ENCODE measurements around the gene PPP5C.
A peak's percentile ranks its signal among the peaks of the same experiment; 100 is the strongest.

PPP5C gene

GRCh38 chr19:46408664-46409039, 61.8 kb downstream of the PPP5C start:
- H3K9me3 ChIP-seq (ENCODE audit: insufficient read depth, low read depth, low read length) = no peaks in the 10 kb centered on the region

GRCh38 chr19:46409191-46409590, 62.3 kb downstream of the PPP5C start:
- peaks cover 29 to 39% of the 10 kb centered on the region in 2 experiments for H3K4me1 ChIP-seq (ENCODE audit: control insufficient read depth in 1 of 2, insufficient read depth in 2 of 2, low read length in 2 of 2)
- no peaks in the 10 kb centered on the region for H3K27me3 ChIP-seq (ENCODE audit: insufficient read depth, low read length)
- H2BK120ac ChIP-seq (ENCODE audit: insufficient read depth, low read length, poor library complexity) = no peak overlapping the region
- no peak overlapping the region for H4K12ac ChIP-seq (ENCODE audit: low read depth, low read length)
- H3K4me2 ChIP-seq (ENCODE audit: low read length) = no peak overlapping the region
- H3K9ac ChIP-seq (ENCODE audit: low read length) = no peak overlapping the region
- H4K8ac ChIP-seq (ENCODE audit: low read depth, low read length) = no peak overlapping the region
- H3K23ac ChIP-seq (ENCODE audit: low read length) = no peak overlapping the region
- peaks cover 17% of the 10 kb centered on the region for H3K79me2 ChIP-seq (ENCODE audit: control insufficient read depth, insufficient read depth, low read length, poor library complexity)
- H3K27ac ChIP-seq (ENCODE audit: low read depth, low read length) = no peak overlapping the region
- H3K4me3 ChIP-seq (ENCODE audit: low read depth, low read length) = no peak overlapping the region
- DNase-seq = no peak
- H3K36me3 ChIP-seq (ENCODE audit: control insufficient read depth in 1 of 2, insufficient read depth in 2 of 2, low read length in 2 of 2) = peaks cover 0 to 4% of the 10 kb centered on the region in 2 experiments
- H2BK5ac ChIP-seq (ENCODE audit: low read depth, low read length, poor library complexity) = no peak overlapping the region
- H3K9me3 ChIP-seq (ENCODE audit: insufficient read depth, low read depth, low read length) = no peaks in the 10 kb centered on the region
- H3K79me1 ChIP-seq (ENCODE audit: low read length) = peaks cover 21% of the 10 kb centered on the region
- H3K14ac ChIP-seq (ENCODE audit: low read length) = no peak overlapping the region
- WGBS (ENCODE audit: extremely low coverage, insufficient coverage, insufficient read length) = no CpG with 5 or more reads among the region's 3 CpGs
- H3K4ac ChIP-seq (ENCODE audit: low read depth, low read length) = no peak overlapping the region
- no peak overlapping the region for H2AFZ ChIP-seq (ENCODE audit: insufficient read depth, low read length, poor library complexity)
- no peak overlapping the region for H4K91ac ChIP-seq (ENCODE audit: low read depth, low read length)
- no peak overlapping the region for H2BK12ac ChIP-seq (ENCODE audit: low read length)
- H2AK5ac ChIP-seq (ENCODE audit: low read length) = no peak overlapping the region
- no peak overlapping the region for H3K18ac ChIP-seq (ENCODE audit: low read length)

More at GRCh38 chr19:46408664-46409039, 61.8 kb downstream of the PPP5C start:
- no peak overlapping the region for H2AK5ac ChIP-seq (ENCODE audit: low read length)
- H3K27me3 ChIP-seq (ENCODE audit: insufficient read depth, low read length) = no peaks in the 10 kb centered on the region
- peaks cover 0 to 4% of the 10 kb centered on the region in 2 experiments for H3K36me3 ChIP-seq (ENCODE audit: control insufficient read depth in 1 of 2, insufficient read depth in 2 of 2, low read length in 2 of 2)
- no peak overlapping the region for H4K12ac ChIP-seq (ENCODE audit: low read depth, low read length)
- no peak overlapping the region for H3K4me3 ChIP-seq (ENCODE audit: low read depth, low read length)
- no peak overlapping the region for H3K9ac ChIP-seq (ENCODE audit: low read length)
- H2BK12ac ChIP-seq (ENCODE audit: low read length) = no peak overlapping the region
- H3K4me1 ChIP-seq (ENCODE audit: control insufficient read depth in 1 of 2, insufficient read depth in 2 of 2, low read length in 2 of 2) = peaks cover 30 to 38% of the 10 kb centered on the region in 2 experiments
- H3K27ac ChIP-seq (ENCODE audit: low read depth, low read length) = no peak overlapping the region
- no peak overlapping the region for H3K14ac ChIP-seq (ENCODE audit: low read length)
- H3K18ac ChIP-seq (ENCODE audit: low read length) = no peak overlapping the region
- DNase-seq = no peak
- H3K4ac ChIP-seq (ENCODE audit: low read depth, low read length) = no peak overlapping the region
- WGBS (ENCODE audit: extremely low coverage, insufficient coverage, insufficient read length) = no CpG with 5 or more reads among the region's 11 CpGs
- H2BK5ac ChIP-seq (ENCODE audit: low read depth, low read length, poor library complexity) = no peak overlapping the region
- H4K91ac ChIP-seq (ENCODE audit: low read depth, low read length) = no peak overlapping the region
- peak overlapping the region; percentile 12 for H4K8ac ChIP-seq (ENCODE audit: low read depth, low read length)
- peak overlapping the region; percentile 16 for H3K4me2 ChIP-seq (ENCODE audit: low read length)
- H3K23ac ChIP-seq (ENCODE audit: low read length) = no peak overlapping the region
- H2AFZ ChIP-seq (ENCODE audit: insufficient read depth, low read length, poor library complexity) = no peak overlapping the region
- H3K79me1 ChIP-seq (ENCODE audit: low read length) = peaks cover 20% of the 10 kb centered on the region
- H2BK120ac ChIP-seq (ENCODE audit: insufficient read depth, low read length, poor library complexity) = no peak overlapping the region
- peaks cover 17% of the 10 kb centered on the region for H3K79me2 ChIP-seq (ENCODE audit: control insufficient read depth, insufficient read depth, low read length, poor library complexity)

GRCh38 chr19:46410205-46411087, 63.6 kb downstream of the PPP5C start:
- Histone ChIP-seq H3K4me1 (ENCODE audit: control insufficient read depth in 1 of 2, insufficient read depth in 2 of 2, low read length in 2 of 2) (peaks cover 21 to 31% of the 10 kb centered on the region in 2 experiments), H3K9me3 (ENCODE audit: insufficient read depth, low read depth, low read length) (no peaks in the 10 kb centered on the region), H2BK120ac (ENCODE audit: insufficient read depth, low read length, poor library complexity) (no peak overlapping the region), H4K12ac (ENCODE audit: low read depth, low read length) (no peak overlapping the region), H2AK5ac (ENCODE audit: low read length) (no peak overlapping the region), H3K14ac (ENCODE audit: low read length) (no peak overlapping the region), H4K91ac (ENCODE audit: low read depth, low read length) (no peak overlapping the region), H3K23ac (ENCODE audit: low read length) (no peak overlapping the region), H3K4ac (ENCODE audit: low read depth, low read length) (no peak overlapping the region), H3K4me2 (ENCODE audit: low read length) (no peak overlapping the region), H4K8ac (ENCODE audit: low read depth, low read length) (no peak overlapping the region), H3K79me1 (ENCODE audit: low read length) (peaks cover 14% of the 10 kb centered on the region), H3K36me3 (ENCODE audit: control insufficient read depth in 1 of 2, insufficient read depth in 2 of 2, low read length in 2 of 2) (peaks cover 0 to 4% of the 10 kb centered on the region in 2 experiments), H2AFZ (ENCODE audit: insufficient read depth, low read length, poor library complexity) (no peak overlapping the region), H3K9ac (ENCODE audit: low read length) (no peak overlapping the region), H3K4me3 (ENCODE audit: low read depth, low read length) (no peak overlapping the region), H3K27ac (ENCODE audit: low read depth, low read length) (no peak overlapping the region), H2BK12ac (ENCODE audit: low read length) (no peak overlapping the region), H3K27me3 (ENCODE audit: insufficient read depth, low read length) (no peaks in the 10 kb centered on the region), H3K18ac (ENCODE audit: low read length) (no peak overlapping the region), H2BK5ac (ENCODE audit: low read depth, low read length, poor library complexity) (no peak overlapping the region), H3K79me2 (ENCODE audit: control insufficient read depth, insufficient read depth, low read length, poor library complexity) (peaks cover 17% of the 10 kb centered on the region)
- no peak for DNase-seq
- no CpG with 5 or more reads among the region's 13 CpGs for WGBS (ENCODE audit: extremely low coverage, insufficient coverage, insufficient read length)

- no CpG with 5 or more reads among the region's 13 CpGs for WGBS (ENCODE audit: extremely low coverage, insufficient coverage, insufficient read length)
- Histone ChIP-seq H3K4me2 (ENCODE audit: low read length) (peak overlapping the region; percentile 94), H3K9me3 (ENCODE audit: insufficient read depth, low read depth, low read length) (no peaks in the 10 kb centered on the region), H4K12ac (ENCODE audit: low read depth, low read length) (peak overlapping the region; percentile 34), H3K27ac (ENCODE audit: low read depth, low read length) (no peak overlapping the region), H2AK5ac (ENCODE audit: low read length) (peak overlapping the region; percentile 8), H3K18ac (ENCODE audit: low read length) (peak overlapping the region; percentile 92), H4K8ac (ENCODE audit: low read depth, low read length) (no peak overlapping the region), H3K14ac (ENCODE audit: low read length) (no peak overlapping the region), H2BK120ac (ENCODE audit: insufficient read depth, low read length, poor library complexity) (peak overlapping the region; percentile 3), H2BK5ac (ENCODE audit: low read depth, low read length, poor library complexity) (no peak overlapping the region), H3K4me3 (ENCODE audit: low read depth, low read length) (no peak overlapping the region), H3K4me1 (ENCODE audit: control insufficient read depth in 1 of 2, insufficient read depth in 2 of 2, low read length in 2 of 2) (peaks cover 25 to 33% of the 10 kb centered on the region in 2 experiments), H3K23ac (ENCODE audit: low read length) (no peak overlapping the region), H4K91ac (ENCODE audit: low read depth, low read length) (no peak overlapping the region), H2AFZ (ENCODE audit: insufficient read depth, low read length, poor library complexity) (no peak overlapping the region), H3K36me3 (ENCODE audit: control insufficient read depth in 1 of 2, insufficient read depth in 2 of 2, low read length in 2 of 2) (peaks cover 0 to 4% of the 10 kb centered on the region in 2 experiments), H3K4ac (ENCODE audit: low read depth, low read length) (peak overlapping the region; percentile 81), H3K9ac (ENCODE audit: low read length) (no peak overlapping the region), H3K79me1 (ENCODE audit: low read length) (peaks cover 14% of the 10 kb centered on the region), H3K27me3 (ENCODE audit: insufficient read depth, low read length) (no peaks in the 10 kb centered on the region), H2BK12ac (ENCODE audit: low read length) (no peak overlapping the region), H3K79me2 (ENCODE audit: control insufficient read depth, insufficient read depth, low read length, poor library complexity) (peaks cover 17% of the 10 kb centered on the region)
- no peak for DNase-seq
Measured at GRCh38 chr19:46411088-46411924, 64.4 kb downstream of the PPP5C start.
